ENCODE data around the gene ZNF549. TPM values are rescaled to one million over a fixed set of nuclear protein-coding genes. Genes with fewer than 3 reads are reported as not detected.

ZNF549 gene
- total and polyA plus RNA-seq, 2 of the 8 experiments (the other 6 are each of a cell fraction or from before 2014, with no cell fraction given), result 4.3 to 9.7 TPM

DNA sequence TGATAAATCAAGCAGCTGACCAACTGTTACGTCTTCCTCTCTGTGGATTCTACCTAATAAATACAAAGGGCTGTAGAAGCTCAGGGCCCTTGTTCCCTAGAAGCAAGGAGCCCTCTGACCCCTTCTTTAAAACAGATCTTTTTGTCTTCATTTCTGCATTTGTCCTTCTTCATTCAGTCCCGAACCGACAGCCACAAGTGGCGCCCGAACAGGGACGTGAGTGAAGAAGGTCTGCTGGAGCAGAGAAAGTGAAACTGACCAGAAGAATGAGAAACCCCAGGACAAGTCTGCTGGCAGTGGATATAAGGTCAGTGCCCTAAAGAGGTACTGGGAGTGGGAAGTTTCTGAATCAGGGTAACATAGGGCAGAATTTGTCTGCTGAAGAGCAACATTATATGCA, 14.3 kb upstream of the ZNF549 start (continued):
- TF ChIP-seq SAP30 (IDR thresholded peaks at IDR 0.05; ENCODE audit: insufficient read depth, insufficient replicate concordance, low read length) (no peak), HDAC6 (IDR thresholded peaks at IDR 0.05; ENCODE audit: low read depth, low read length) (no peak)

All from H1 (cell line).